KMS-11 (cell line): ENCODE results near the gene TRRAP.

Experiments
- H2AFZ ChIP-seq: fragments of 200-600 bp; sonication (generic); 2 replicates; pipeline ENCODE4 v1.6.1; 2016; ENCODE audit warnings: antibody characterized with exemption, mixed run types, low read depth
- H3K27ac ChIP-seq: fragments of 200-600 bp; sonication (generic); 2 replicates; pipeline ENCODE4 v1.6.1; 2016; ENCODE audit warnings: mild to moderate bottlenecking, mixed run types
- H3K27me3 ChIP-seq: fragments of 200-600 bp; sonication (generic); 2 replicates; pipeline ENCODE4 v1.6.1; 2017; ENCODE audit warnings: mild to moderate bottlenecking, low read depth, mixed run types, moderate library complexity; ENCODE audit not compliant: insufficient read depth
- H3K36me3 ChIP-seq: fragments of 200-600 bp; sonication (generic); 2 replicates; pipeline ENCODE4 v1.6.1; 2017; ENCODE audit warnings: mild to moderate bottlenecking, mixed run types; ENCODE audit not compliant: insufficient read depth
- H3K4me1 ChIP-seq: fragments of 200-600 bp; sonication (generic); 2 replicates; pipeline ENCODE4 v1.6.1; 2016; ENCODE audit warnings: mild to moderate bottlenecking, low read depth, mixed run types; ENCODE audit not compliant: poor library complexity, severe bottlenecking
- H3K4me2 ChIP-seq: fragments of 200-600 bp; sonication (generic); 2 replicates; pipeline ENCODE4 v1.7.0; 2016; ENCODE audit warnings: mild to moderate bottlenecking, mixed run types
- H3K4me3 ChIP-seq: fragments of 200-600 bp; sonication (generic); IDR thresholded peaks from 2 replicates; pipeline ENCODE4 v1.6.1; 2017; ENCODE audit warnings: low read depth, low read length, mixed read lengths; ENCODE audit not compliant: insufficient read depth
- H3K79me2 ChIP-seq: fragments of 200-600 bp; sonication (generic); 2 replicates; pipeline ENCODE4 v1.6.1; 2016; ENCODE audit warnings: low read depth, mixed run types; ENCODE audit not compliant: insufficient read depth
- H3K9ac ChIP-seq: fragments of 200-600 bp; sonication (generic); 2 replicates; pipeline ENCODE4 v1.6.1; 2016; ENCODE audit warnings: mild to moderate bottlenecking, mixed run types
- H4K20me1 ChIP-seq: fragments of 200-600 bp; sonication (generic); 2 replicates; pipeline ENCODE4 v1.6.1; 2016; ENCODE audit warnings: mild to moderate bottlenecking, mixed run types; ENCODE audit not compliant: insufficient read depth
- CTCF ChIP-seq: fragments of 200-600 bp; sonication (generic); conservative IDR thresholded peaks from 2 replicates; pipeline ENCODE4 v1.6.1; 2017; ENCODE audit warnings: low read depth, mild to moderate bottlenecking, antibody characterized with exemption, low read length, moderate library complexity, mixed read lengths

TRRAP gene

GRCh38 chr7:98877146-98877545 is 1.2 kb upstream of the TRRAP start:
- no peaks in the 10 kb centered on the region for H3K27me3 ChIP-seq
- no peaks in the 10 kb centered on the region for H3K36me3 ChIP-seq
- H4K20me1 ChIP-seq: no peaks in the 10 kb centered on the region
- no peak overlapping the region for H3K9ac ChIP-seq
- H2AFZ ChIP-seq: no peak overlapping the region
- H3K4me1 ChIP-seq: peaks cover 21% of the 10 kb centered on the region
- H3K79me2 ChIP-seq: peaks cover 20% of the 10 kb centered on the region
- no peak for TF ChIP-seq CTCF
- no peak overlapping the region for H3K4me3 ChIP-seq
- no peak overlapping the region for H3K27ac ChIP-seq
- no peak overlapping the region for H3K4me2 ChIP-seq

GRCh38 chr7:98877692-98878364 is 504 bp upstream of the TRRAP start:
- peak overlapping the region; percentile 79; the same call in 1 of the 2 replicates for H3K9ac ChIP-seq
- peaks cover 26% of the 10 kb centered on the region for H3K4me1 ChIP-seq
- peak overlapping the region; percentile 88 for H3K4me2 ChIP-seq
- H4K20me1 ChIP-seq: no peaks in the 10 kb centered on the region
- no peaks in the 10 kb centered on the region for H3K36me3 ChIP-seq
- H3K27ac ChIP-seq: no peak overlapping the region
- no peak for TF ChIP-seq CTCF
- peaks cover 22% of the 10 kb centered on the region for H3K79me2 ChIP-seq
- H3K4me3 ChIP-seq: no peak overlapping the region
- no peaks in the 10 kb centered on the region for H3K27me3 ChIP-seq
- peak overlapping the region; percentile 70 for H2AFZ ChIP-seq

DNA sequence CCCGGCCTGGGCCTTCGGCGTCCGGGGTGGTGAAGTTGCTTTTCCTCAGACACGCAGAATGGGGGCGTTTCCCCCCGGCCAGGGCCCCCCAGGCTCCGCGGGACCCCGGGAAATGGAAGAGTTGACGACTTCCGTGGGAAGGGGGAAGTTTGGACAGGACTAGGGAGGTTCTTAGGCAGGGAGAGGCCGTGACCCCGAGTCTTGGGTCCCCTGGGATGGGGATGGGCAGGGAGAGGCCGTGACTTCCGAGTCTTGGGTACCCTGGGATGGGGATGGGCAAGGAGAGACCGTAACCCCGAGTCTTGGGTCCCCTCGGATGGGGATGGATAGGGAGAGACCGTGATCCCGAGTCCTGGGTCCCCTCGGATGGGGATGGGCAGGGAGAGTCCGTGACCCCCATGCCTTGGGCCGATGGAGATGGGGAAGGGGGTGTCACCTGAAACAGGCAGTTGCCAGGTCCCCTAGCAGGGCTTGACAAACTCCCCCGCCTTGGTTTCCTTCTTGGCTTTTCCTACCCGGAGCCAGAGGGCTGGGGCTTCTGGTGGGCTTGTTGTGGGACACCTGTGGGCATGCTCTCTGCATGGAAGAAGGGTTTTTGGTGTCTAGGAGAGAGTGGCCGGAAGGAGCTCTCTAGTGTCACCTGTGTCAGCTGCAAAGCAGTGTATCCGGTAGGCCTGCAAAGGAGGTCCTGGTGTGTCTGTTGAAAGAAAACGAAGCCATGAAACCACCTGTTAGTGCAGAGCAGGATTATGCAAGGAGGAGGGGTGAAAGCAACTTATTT is 1.1 kb downstream of the TRRAP start:
- no peaks in the 10 kb centered on the region for H4K20me1 ChIP-seq
- peak overlapping the region; percentile 79 for H3K9ac ChIP-seq
- peaks cover 41% of the 10 kb centered on the region for H3K4me1 ChIP-seq
- no peak overlapping the region for H3K4me3 ChIP-seq
- peak overlapping the region; percentile 92 for H3K27ac ChIP-seq
- H3K27me3 ChIP-seq: no peaks in the 10 kb centered on the region
- peak overlapping the region; percentile 93 for H3K4me2 ChIP-seq
- TF ChIP-seq CTCF: peak; percentile 79
- H3K79me2 ChIP-seq: peaks cover 38% of the 10 kb centered on the region
- peaks cover 7% of the 10 kb centered on the region; the same call in 1 of the 2 replicates for H3K36me3 ChIP-seq
- H2AFZ ChIP-seq: peak overlapping the region; percentile 15; the same call in 1 of the 2 replicates

GRCh38 chr7:98879979-98880315 is 1.6 kb downstream of the TRRAP start:
- peaks cover 43% of the 10 kb centered on the region for H3K79me2 ChIP-seq
- H3K4me3 ChIP-seq: no peak overlapping the region

More at GRCh38 chr7:98879979-98880315, 1.6 kb downstream of the TRRAP start:
- Histone ChIP-seq H3K27me3 (no peaks in the 10 kb centered on the region), H2AFZ (no peak overlapping the region), H3K9ac (peak overlapping the region; percentile 52; the same call in 1 of the 2 replicates), H3K27ac (peak overlapping the region; percentile 92), H4K20me1 (no peaks in the 10 kb centered on the region), H3K4me1 (peaks cover 47% of the 10 kb centered on the region), H3K4me2 (peak overlapping the region; percentile 93), H3K36me3 (peaks cover 7% of the 10 kb centered on the region; the same call in 1 of the 2 replicates)
- TF ChIP-seq CTCF: no peak
